ENCODE results near the gene PPOX. TPM values are rescaled to one million over a fixed set of nuclear protein-coding genes. Genes with fewer than 3 reads are reported as not detected.
A peak's percentile ranks its signal among the peaks of the same experiment; 100 is the strongest.

Gene PPOX
- total RNA-seq, 1 donor from 2014 or later, result 20.0 TPM

- H3K27me3 Mint-ChIP-seq (ENCODE audit: low read depth, unreplicated experiment), result peaks cover 2% of the 10 kb centered on the region
Observed at GRCh38 chr1:161192476-161193465, 26.5 kb downstream of the PPOX start.

GRCh38 chr1:161193561-161194235 is 27.5 kb downstream of the PPOX start:
- H3K9ac ChIP-seq (ENCODE audit: low read length), result no peak overlapping the region
- no peak for FAIRE-seq
- Mint-ChIP-seq H3K4me3 (ENCODE audit: unreplicated experiment) (no peak overlapping the region), H3K27me3 (ENCODE audit: low read depth, unreplicated experiment) (peaks cover 2% of the 10 kb centered on the region), H3K4me1 (ENCODE audit: low read depth, unreplicated experiment) (peaks cover 12% of the 10 kb centered on the region), H3K36me3 (ENCODE audit: low read depth, unreplicated experiment) (no peaks in the 10 kb centered on the region), H3K9me3 (ENCODE audit: unreplicated experiment) (no peaks in the 10 kb centered on the region), H3K27ac (ENCODE audit: unreplicated experiment) (no peak overlapping the region)
- H3K4me2 ChIP-seq (ENCODE audit: low read length), result no peak overlapping the region
- DNase-seq (ENCODE audit: low read depth), result no peak
- H3K4me1 ChIP-seq (ENCODE audit: insufficient read depth, low read length), result peaks cover 20% of the 10 kb centered on the region
- no peak overlapping the region for H2AFZ ChIP-seq (ENCODE audit: low read depth, low read length)
- no peaks in the 10 kb centered on the region for H3K27me3 ChIP-seq (ENCODE audit: insufficient read depth, low read length)
- H3K79me2 ChIP-seq (ENCODE audit: insufficient read depth, low read length), result no peaks in the 10 kb centered on the region
- H3K27ac ChIP-seq (ENCODE audit: low read depth, low read length), result no peak overlapping the region
- TF ChIP-seq EZH2 (IDR thresholded peaks at IDR 0.05; ENCODE audit: insufficient read depth, low read length) (no peak), CTCF (IDR thresholded peaks at IDR 0.05; ENCODE audit: insufficient read depth, low read depth, low read length) (no peak)
- H3K9me3 ChIP-seq (ENCODE audit: insufficient read depth, low read depth, low read length), result no peaks in the 10 kb centered on the region
- no peaks in the 10 kb centered on the region for H4K20me1 ChIP-seq (ENCODE audit: insufficient read depth, low read length)
- H3K36me3 ChIP-seq (ENCODE audit: insufficient read depth, low read length), result no peaks in the 10 kb centered on the region
- H3K4me3 ChIP-seq (ENCODE audit: insufficient read depth, low read depth, low read length), result no peak overlapping the region

More at GRCh38 chr1:161192476-161193465, 26.5 kb downstream of the PPOX start:
- Histone ChIP-seq H3K27ac (ENCODE audit: low read depth, low read length) (no peak overlapping the region), H3K4me1 (ENCODE audit: insufficient read depth, low read length) (peaks cover 13% of the 10 kb centered on the region), H3K9me3 (ENCODE audit: insufficient read depth, low read depth, low read length) (no peaks in the 10 kb centered on the region), H3K79me2 (ENCODE audit: insufficient read depth, low read length) (no peaks in the 10 kb centered on the region), H3K36me3 (ENCODE audit: insufficient read depth, low read length) (no peaks in the 10 kb centered on the region), H3K9ac (ENCODE audit: low read length) (no peak overlapping the region), H3K4me3 (ENCODE audit: insufficient read depth, low read depth, low read length) (no peak overlapping the region), H2AFZ (ENCODE audit: low read depth, low read length) (no peak overlapping the region), H3K4me2 (ENCODE audit: low read length) (no peak overlapping the region), H4K20me1 (ENCODE audit: insufficient read depth, low read length) (no peaks in the 10 kb centered on the region), H3K27me3 (ENCODE audit: insufficient read depth, low read length) (no peaks in the 10 kb centered on the region)
- TF ChIP-seq CTCF (IDR thresholded peaks at IDR 0.05; ENCODE audit: insufficient read depth, low read depth, low read length), result peak; percentile 95
- TF ChIP-seq EZH2 (IDR thresholded peaks at IDR 0.05; ENCODE audit: insufficient read depth, low read length), result no peak
- FAIRE-seq, result no peak
- H3K9me3 Mint-ChIP-seq (ENCODE audit: unreplicated experiment), result no peaks in the 10 kb centered on the region
- H3K4me1 Mint-ChIP-seq (ENCODE audit: low read depth, unreplicated experiment), result peaks cover 12% of the 10 kb centered on the region
- no peaks in the 10 kb centered on the region for H3K36me3 Mint-ChIP-seq (ENCODE audit: low read depth, unreplicated experiment)
- H3K4me3 Mint-ChIP-seq (ENCODE audit: unreplicated experiment), result no peak overlapping the region
- peak overlapping the region; percentile 71 for H3K27ac Mint-ChIP-seq (ENCODE audit: unreplicated experiment)
- DNase-seq (ENCODE audit: low read depth), result peak; percentile 27

Data from astrocyte (in vitro differentiated cells and primary cell).